ENCODE data around the gene ETF1. TPM values are rescaled to one million over a fixed set of nuclear protein-coding genes. Genes with fewer than 3 reads are reported as not detected.

ETF1 gene
- total and polyA plus RNA-seq, 3 donors from 2014 or later = 74.3 to 103 (median 75.3) TPM

DNA sequence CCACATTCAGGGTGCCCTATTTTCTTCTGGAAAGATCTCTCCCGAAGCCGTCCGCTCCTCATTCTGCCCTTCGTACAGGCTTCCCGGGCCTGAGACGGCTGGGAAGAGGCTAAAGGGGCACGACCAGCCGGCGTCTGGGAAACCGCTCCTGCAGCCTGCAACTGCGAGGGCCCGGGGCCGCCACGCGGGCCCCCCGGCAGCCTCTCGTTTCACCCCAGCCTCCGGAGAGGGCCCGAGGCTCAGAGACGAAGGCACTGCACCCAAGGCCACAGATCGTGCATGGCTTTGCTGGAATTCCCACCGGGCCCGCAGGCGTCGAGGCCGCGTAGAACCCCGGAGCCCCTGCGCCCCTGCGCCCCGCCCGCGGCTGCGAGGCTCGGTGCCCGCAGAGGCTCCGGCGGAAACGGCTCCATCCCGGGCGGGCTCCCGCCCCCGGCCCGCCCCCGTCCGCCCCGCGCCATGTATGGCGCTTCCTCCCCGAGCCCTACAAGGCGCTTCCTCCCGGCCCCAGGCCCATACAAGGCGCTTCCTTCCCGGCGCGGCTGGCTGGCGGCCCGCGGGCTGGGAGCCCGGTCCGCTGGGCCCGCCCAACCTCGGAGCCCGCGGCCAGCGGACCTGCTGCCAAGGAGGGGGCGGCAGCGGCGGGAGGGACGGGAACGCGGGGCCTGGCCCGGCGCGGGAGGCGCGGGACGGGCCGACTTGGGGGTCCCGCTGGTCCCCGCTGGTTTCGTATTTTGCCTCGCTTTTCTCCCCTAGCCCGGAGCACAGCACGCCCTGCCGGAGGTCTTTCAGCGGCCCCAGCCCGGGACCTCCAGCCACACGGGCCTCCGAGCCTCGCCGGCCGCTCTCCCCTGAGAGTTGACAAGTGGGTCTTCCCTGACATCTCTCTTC lies 51.1 kb downstream of the ETF1 start:
- Histone ChIP-seq H3K4me1 (peaks cover 24% of the 10 kb centered on the region), H3K4me3 (peak overlapping the region; percentile 53 to 65), H3K27ac (peak overlapping the region; percentile 31 to 63), H3K9me3 (no peaks in the 10 kb centered on the region), H3K27me3 (no peaks in the 10 kb centered on the region), H3K36me3 (ENCODE audit: low read depth, missing control alignments) (no peaks in the 10 kb centered on the region)
- 1 to 2% methylated on average over 26 to 45 of the region's 93 CpGs for WGBS, 2 donors
- intact Hi-C loops (cut with DNase I; ENCODE audit: low total_unique reads) = no loop called here
- peak; percentile 91 for DNase-seq
- TF ChIP-seq POLR2A (IDR thresholded peaks at IDR 0.05) (no peak), CTCF (IDR thresholded peaks at IDR 0.05) (no peak)

- intact Hi-C loops (cut with DNase I; ENCODE audit: low total_unique reads) = no loop called here
- TF ChIP-seq POLR2A (IDR thresholded peaks at IDR 0.05) (no peak), CTCF (IDR thresholded peaks at IDR 0.05) (no peak)
- no peak for DNase-seq
- no peaks in the 10 kb centered on the region for H3K27me3 ChIP-seq
- H3K36me3 ChIP-seq (ENCODE audit: low read depth, missing control alignments) = no peaks in the 10 kb centered on the region
- H3K9me3 ChIP-seq = no peaks in the 10 kb centered on the region
- peak overlapping the region in 1 of 2 donors; percentile 63 for H3K27ac ChIP-seq
- peaks cover 24% of the 10 kb centered on the region for H3K4me1 ChIP-seq
- peak overlapping the region; percentile 53 to 65 for H3K4me3 ChIP-seq
- WGBS, 2 donors = 16 to 34% methylated on average over 5 to 11 of the region's 11 CpGs
Measured at GRCh38 chr5:138491284-138491648, 51.8 kb downstream of the ETF1 start.

GRCh38 chr5:138490648-138491283 lies 52.3 kb downstream of the ETF1 start:
- DNase-seq = no peak
- no peaks in the 10 kb centered on the region for H3K27me3 ChIP-seq
- H3K36me3 ChIP-seq (ENCODE audit: low read depth, missing control alignments) = no peaks in the 10 kb centered on the region
- H3K27ac ChIP-seq = no peak overlapping the region
- TF ChIP-seq POLR2A (IDR thresholded peaks at IDR 0.05) (no peak), CTCF (IDR thresholded peaks at IDR 0.05) (no peak)
- intact Hi-C loops (cut with DNase I; ENCODE audit: low total_unique reads) = no loop called here
- peaks cover 24% of the 10 kb centered on the region for H3K4me1 ChIP-seq
- H3K9me3 ChIP-seq = no peaks in the 10 kb centered on the region
- 68 to 70% methylated on average over 12 of the region's 12 CpGs for WGBS, 2 donors
- H3K4me3 ChIP-seq = no peak overlapping the region

DNA sequence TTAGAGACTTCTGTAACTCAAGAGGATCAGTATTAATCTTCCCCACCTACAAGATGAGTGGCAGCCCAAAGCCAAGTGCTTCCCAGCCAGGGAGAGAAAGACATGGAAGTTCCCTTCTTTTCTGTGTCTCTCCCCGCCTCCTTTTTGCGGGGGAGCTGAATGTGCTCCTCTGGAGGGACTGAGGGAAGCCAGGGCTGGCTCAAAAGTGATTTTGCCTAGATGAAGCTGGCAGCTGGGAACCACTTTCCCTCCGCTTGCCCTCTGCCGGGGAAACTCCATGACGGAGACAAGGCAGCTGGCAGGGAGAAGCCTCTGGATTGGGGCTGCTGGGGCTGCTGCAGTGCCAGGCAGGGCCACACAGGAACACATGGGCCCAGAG lies 53.4 kb downstream of the ETF1 start:
- WGBS, 2 donors = 40 to 85% methylated on average over 5 of the region's 5 CpGs
- Histone ChIP-seq H3K4me1 (peaks cover 24% of the 10 kb centered on the region), H3K4me3 (no peak overlapping the region), H3K27me3 (no peaks in the 10 kb centered on the region), H3K27ac (no peak overlapping the region), H3K9me3 (no peaks in the 10 kb centered on the region), H3K36me3 (ENCODE audit: low read depth, missing control alignments) (no peaks in the 10 kb centered on the region)
- TF ChIP-seq POLR2A (IDR thresholded peaks at IDR 0.05) = no peak
- TF ChIP-seq CTCF (IDR thresholded peaks at IDR 0.05) = no peak
- DNase-seq = peak; percentile 52
- intact Hi-C loops (cut with DNase I; ENCODE audit: low total_unique reads) = no loop called here

Measured in testis (tissue), 3 donors.